ENCODE results near the gene SCN5A.

- TF ChIP-seq EZH2phosphoT487 (IDR thresholded peaks at IDR 0.05; ENCODE audit: insufficient read depth, low read depth) = no peak
- TF ChIP-seq EZH2 (IDR thresholded peaks at IDR 0.05; ENCODE audit: insufficient read depth, poor library complexity, severe bottlenecking) = no peak
These were observed 61.0 kb downstream of the SCN5A start for GRCh38 chr3:38588371-38588971.

Data from GM23248 (cell line).